SK-N-SH (cell line): ENCODE measurements around the gene RFX2. TPM values are rescaled to one million over a fixed set of nuclear protein-coding genes. Genes with fewer than 3 reads are reported as not detected.

Experiments used
- CTCF ChIA-PET: fragments of 300-600, 350-600 bp; formaldehyde crosslinking; extraction: SDS; loops from one replicate; lab custom pipeline; 2021; lab: Yijun Ruan, JAX
- POLR2A ChIA-PET: fragments of 350-600 bp; sonication (Branson Sonifier 250); formaldehyde crosslinking; extraction: SDS; loops from one replicate; lab custom pipeline; 2020; ENCODE audit warnings: antibody characterized with exemption, inconsistent platforms; lab: Yijun Ruan, JAX
- DNase-seq: peaks from one replicate; pipeline ENCODE4 v3.0.0; 2012
- H2AFZ ChIP-seq: fragments of 200-600 bp; sonication (generic); 2 replicates; pipeline ENCODE4 v1.8.1; 2016; ENCODE audit warnings: antibody characterized with exemption, mild to moderate bottlenecking, low read depth
- H3F3A ChIP-seq: fragments of 200-600 bp; sonication (generic); replicated peaks from 2 replicates; pipeline ENCODE3; 2016; ENCODE audit warnings: antibody characterized with exemption, mild to moderate bottlenecking; ENCODE audit not compliant: insufficient read depth
- H3K27ac ChIP-seq, 2 experiments: fragments of 200-500 bp in 1 of 2; fragments of 200-600 bp in 1 of 2; sonication (Bioruptor generic) in 1 of 2; sonication (generic), shearing (Covaris generic) in 1 of 2; 2 replicates each; pipeline versions ENCODE4 v1.5.1 to v1.6.1; 2014 to 2016; ENCODE audit warnings: low read depth in 2 of 2, inconsistent platforms in 1 of 2, low read length in 1 of 2, mild to moderate bottlenecking in 1 of 2, mixed read lengths in 1 of 2
- H3K27me3 ChIP-seq: fragments of 200-600 bp; sonication (generic), shearing (Covaris generic); 2 replicates; pipeline ENCODE4 v1.6.1; 2016; ENCODE audit warnings: mixed run types; ENCODE audit not compliant: insufficient read depth
- H3K36me3 ChIP-seq, 2 experiments: fragments of 200-500 bp in 1 of 2; fragments of 200-600 bp in 1 of 2; sonication (Bioruptor generic) in 1 of 2; sonication (generic) in 1 of 2; replicated peaks in 1 of 2; 2 replicates each; pipeline versions ENCODE3 to v1.5.1; 2014 to 2016; ENCODE audit warnings: low read length in 1 of 2, mild to moderate bottlenecking in 1 of 2; ENCODE audit not compliant: insufficient read depth in 2 of 2, control insufficient read depth in 1 of 2
- H3K4me1 ChIP-seq, 2 experiments: fragments of 200-500 bp in 1 of 2; fragments of 200-600 bp in 1 of 2; sonication (Bioruptor generic) in 1 of 2; sonication (generic), shearing (Covaris generic) in 1 of 2; 2 replicates each; pipeline versions ENCODE4 v1.5.1 to v1.6.1; 2014 to 2016; ENCODE audit warnings: low read depth in 1 of 2, low read length in 1 of 2, mixed run types in 1 of 2; ENCODE audit not compliant: insufficient read depth in 2 of 2, control insufficient read depth in 1 of 2
- H3K4me2 ChIP-seq: fragments of 200-600 bp; sonication (generic), shearing (Covaris generic); 2 replicates; pipeline ENCODE4 v1.6.1; 2017; ENCODE audit warnings: mixed run types
- H3K4me3 ChIP-seq, 2 experiments: fragments of 200-500 bp in 1 of 2; fragments of 200-600 bp in 1 of 2; sonication (Bioruptor generic) in 1 of 2; sonication (generic), shearing (Covaris generic) in 1 of 2; 2 replicates each; pipeline versions ENCODE4 v1.5.1 to v1.8.1; 2014 to 2016; ENCODE audit warnings: low read depth in 2 of 2, inconsistent platforms in 1 of 2, low read length in 1 of 2, mild to moderate bottlenecking in 1 of 2, mixed read lengths in 1 of 2, moderate library complexity in 1 of 2
- H3K79me2 ChIP-seq: fragments of 200-600 bp; sonication (generic); 2 replicates; pipeline ENCODE4 v1.8.1; 2017; ENCODE audit warnings: mild to moderate bottlenecking; ENCODE audit not compliant: insufficient read depth
- H3K9ac ChIP-seq: fragments of 200-600 bp; sonication (generic); 2 replicates; pipeline ENCODE4 v1.6.1; 2017; ENCODE audit warnings: mixed run types
- H3K9me2 ChIP-seq: fragments of 200-600 bp; sonication (generic); 2 replicates; pipeline ENCODE4 v1.6.1; 2017; ENCODE audit warnings: mixed run types
- H3K9me3 ChIP-seq: fragments of 200-600 bp; sonication (generic); 2 replicates; pipeline ENCODE4 v1.6.1; 2017; ENCODE audit warnings: mixed run types, mild to moderate bottlenecking, moderate library complexity
- H4K20me1 ChIP-seq: fragments of 200-600 bp; sonication (generic); 2 replicates; pipeline ENCODE4 v1.6.1; 2017; ENCODE audit warnings: mild to moderate bottlenecking, mixed run types; ENCODE audit not compliant: insufficient read depth
- CHD2 ChIP-seq: fragments of 150-350 bp; IDR thresholded peaks from 2 replicates; pipeline ENCODE4 v1.6.1; 2018; ENCODE audit warnings: low read length; ENCODE audit not compliant: partially characterized antibody
- CTCF ChIP-seq: fragments of 200-600 bp; sonication (generic); IDR thresholded peaks from 2 replicates; pipeline ENCODE4 v1.6.1; 2017; ENCODE audit warnings: antibody characterized with exemption, mild to moderate bottlenecking, moderate library complexity
- ELF1 ChIP-seq: IDR thresholded peaks from 2 replicates; pipeline ENCODE4 v1.4.0; 2012
- EP300 ChIP-seq, 2 experiments: IDR thresholded peaks; 2 replicates each; pipeline versions ENCODE4 v1.4.0 to v1.6.1; 2012; ENCODE audit warnings: borderline replicate concordance in 1 of 2, low read depth in 1 of 2, low read length in 1 of 2
- EZH2phosphoT487 ChIP-seq: fragments of 200-600 bp; sonication (generic); IDR thresholded peaks from 2 replicates; pipeline ENCODE4 v1.6.1; 2017; ENCODE audit warnings: low read depth, mixed run types, mild to moderate bottlenecking, antibody characterized with exemption, moderate library complexity, borderline replicate concordance
- GATA2 ChIP-seq: sonication (generic); formaldehyde crosslinking; IDR thresholded peaks from 2 replicates; pipeline ENCODE4 v1.5.0; 2020; ENCODE audit warnings: mild to moderate bottlenecking, missing genetic modification reagents
- PBX3 ChIP-seq: IDR thresholded peaks from 2 replicates; pipeline ENCODE4; 2012
- POLR2AphosphoS5 ChIP-seq: IDR thresholded peaks from 2 replicates; pipeline ENCODE4 v1.6.1; 2012; ENCODE audit warnings: low read depth, low read length
- RAD21 ChIP-seq: IDR thresholded peaks from 2 replicates; pipeline ENCODE4 v1.6.1; 2012; ENCODE audit warnings: mild to moderate bottlenecking, low read length
- REST ChIP-seq: IDR thresholded peaks from 2 replicates; pipeline ENCODE4 v1.6.1; 2012; ENCODE audit warnings: mild to moderate bottlenecking, low read depth, low read length, moderate library complexity
- RXRA ChIP-seq: IDR thresholded peaks from 2 replicates; pipeline ENCODE4 v1.4.0; 2012; ENCODE audit warnings: low read depth, mild to moderate bottlenecking, borderline replicate concordance
- SIN3A ChIP-seq: IDR thresholded peaks from 2 replicates; pipeline ENCODE4 v1.6.1; 2012; ENCODE audit warnings: low read depth, mild to moderate bottlenecking, low read length, moderate library complexity, borderline replicate concordance
- SMC3 ChIP-seq: IDR thresholded peaks from 2 replicates; pipeline ENCODE4 v1.6.1; 2012; ENCODE audit warnings: low read depth, low read length, improper control_type of control experiment
- YY1 ChIP-seq: IDR thresholded peaks from 2 replicates; pipeline ENCODE4 v1.4.0; 2012; ENCODE audit warnings: low read depth, mild to moderate bottlenecking
- ZBTB33 ChIP-seq: IDR thresholded peaks from 2 replicates; pipeline ENCODE4 v1.4.0; 2012; ENCODE audit warnings: low read depth, borderline replicate concordance
- WGBS: methylation state at CpG from one replicate; pipeline ENCODE4 v1.1.6; 2017; ENCODE audit warnings: low lambda C conversion rate; 5-methylcytosine and 5-hydroxymethylcytosine counted together
- polyA plus RNA-seq, 3 experiments: library from polyadenylated mRNA; depleted of rRNA; stranded (reverse); fragments of >200 nt; gene quantifications; 2 replicates each; pipeline ENCODE4 v1.2.3, GENCODE V29; 2012

Gene RFX2
- polyA plus RNA-seq, 1 of the 3 experiments (the other 2 are of a cell fraction) = 12.6 TPM

- peaks cover 0 to 3% of the 10 kb centered on the region in 2 experiments; a peak in 1 of 4 replicates for H3K4me1 ChIP-seq
- peaks cover 16% of the 10 kb centered on the region for H3F3A ChIP-seq
- 23% methylated on average over 14 of the region's 15 CpGs for WGBS
- peak; percentile 91 for DNase-seq
- no peak overlapping the region for H2AFZ ChIP-seq
- CTCF ChIA-PET = interaction anchor here (0.5 to 3.2 kb wide), 86 partner anchors 9 to 1408 kb away, joined by 3 to 106 read pairs (median 5); partner anchors contain the start of genes ACSBG2, GTF2F1, NRTN and RANBP3
- no peak for TF ChIP-seq YY1
- TF ChIP-seq SIN3A = no peak
- TF ChIP-seq EP300 (IDR thresholded peaks at IDR 0.05; ENCODE audit: borderline replicate concordance in 1 of 2, low read depth in 1 of 2, low read length in 1 of 2) = no peak
- no peak for TF ChIP-seq EZH2phosphoT487
- TF ChIP-seq ZBTB33 = no peak
- TF ChIP-seq RXRA = no peak
- TF ChIP-seq ELF1 = no peak
- TF ChIP-seq CHD2 = peak; percentile 26
- no peak for TF ChIP-seq GATA2 (CRISPR knock-in tag)
- peak; percentile 85 for TF ChIP-seq CTCF
- TF ChIP-seq PBX3 = no peak
- TF ChIP-seq RAD21 = peak; percentile 96
- peak; percentile 89 for TF ChIP-seq SMC3
- TF ChIP-seq REST = no peak
- no peak for TF ChIP-seq POLR2AphosphoS5
- peak overlapping the region in 1 of 2 experiments; percentile 5; a peak in 1 of 4 replicates for H3K4me3 ChIP-seq
- H3K9me2 ChIP-seq = no peaks in the 10 kb centered on the region
- H4K20me1 ChIP-seq = no peaks in the 10 kb centered on the region
- POLR2A ChIA-PET = no interaction called here
- peak overlapping the region in 1 of 2 experiments; percentile 50; a peak in 1 of 4 replicates for H3K27ac ChIP-seq
- no peaks in the 10 kb centered on the region for H3K27me3 ChIP-seq
- H3K36me3 ChIP-seq = peaks cover 0 to 19% of the 10 kb centered on the region in 2 experiments
- H3K4me2 ChIP-seq = peak overlapping the region; percentile 42
- no peaks in the 10 kb centered on the region for H3K9me3 ChIP-seq
- 0 out of 2 replicates have a peak overlapping the region, but pooled peaks have one; percentile 16 for H3K9ac ChIP-seq
- peaks cover 30% of the 10 kb centered on the region for H3K79me2 ChIP-seq
Observed at GRCh38 chr19:6048793-6049405, 61.4 kb downstream of the RFX2 start.
